GM21528 (cell line): ENCODE results near the gene POLQ.
"Not testable (repeated sequence)": the region's sequence is repeated elsewhere in the genome, so short reads cannot be mapped to it uniquely, and the experiment has no call there.

Experiments
- ATAC-seq: cut with Tn5 transposase; IDR thresholded peaks from one replicate; pipeline ENCODE4 v1.9.1; 2021; ENCODE audit warnings: mild to moderate bottlenecking, moderate library complexity; ENCODE audit not compliant: unreplicated experiment, low FRiP score

The POLQ gene

DNA sequence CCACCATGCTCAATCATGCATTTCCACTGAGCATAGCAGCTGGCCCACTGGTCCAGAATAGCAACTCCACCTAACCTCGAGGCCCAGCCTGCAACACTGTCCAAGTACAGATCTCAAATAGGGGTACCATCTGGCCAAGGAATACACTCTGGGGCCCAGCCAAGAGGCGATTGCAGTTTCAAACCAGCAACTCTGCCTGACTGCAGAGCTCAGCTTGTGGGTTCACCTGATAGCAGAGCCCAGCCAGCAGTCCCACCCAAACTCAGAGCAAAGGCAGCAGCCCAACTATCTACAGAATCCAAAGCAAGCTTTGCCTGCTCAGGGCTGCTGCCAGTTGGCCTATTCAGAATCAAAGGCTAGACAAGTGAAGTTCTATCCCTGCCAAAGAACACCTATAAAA, 30.5 kb downstream of the POLQ start:
- ATAC-seq = no peak

DNA sequence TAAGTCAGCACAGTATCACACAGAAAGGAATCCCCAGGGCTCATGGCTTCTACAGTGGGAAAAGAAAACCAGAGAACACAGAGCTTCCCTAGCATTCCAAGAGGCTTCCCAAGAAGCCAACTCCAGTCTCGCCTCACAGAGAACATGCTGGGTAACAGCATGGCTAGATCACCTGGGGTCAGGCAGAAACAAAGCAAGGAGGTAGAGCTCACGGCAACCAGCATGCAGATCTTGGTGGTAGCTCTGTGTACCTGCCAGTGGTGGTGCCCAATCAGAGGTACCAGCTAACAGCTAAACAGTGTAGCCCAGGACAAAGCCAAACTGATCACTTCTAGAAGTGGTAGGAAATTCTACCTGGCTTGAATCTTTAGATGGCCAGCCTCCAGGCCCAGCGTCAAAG, 31.3 kb downstream of the POLQ start:
- no peak for ATAC-seq

DNA sequence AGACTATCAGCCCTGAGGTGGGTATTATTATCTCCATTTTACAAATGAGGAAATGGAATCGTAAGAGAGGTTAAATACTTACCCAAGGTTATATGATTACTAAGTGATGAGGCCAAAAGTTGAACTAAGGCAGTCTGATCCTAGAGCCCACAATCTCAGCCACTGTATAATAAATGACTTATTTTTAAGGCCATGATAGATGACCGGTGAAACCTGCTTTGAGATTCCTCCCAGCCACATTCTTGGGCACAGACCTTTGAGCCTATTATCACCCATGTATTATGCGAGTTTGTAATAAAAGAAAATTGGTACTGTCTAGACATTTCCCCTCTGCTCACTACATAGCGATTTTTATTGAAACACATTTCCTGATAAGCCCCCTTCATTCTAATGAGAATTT, 37.4 kb downstream of the POLQ start:
- ATAC-seq = no peak

DNA sequence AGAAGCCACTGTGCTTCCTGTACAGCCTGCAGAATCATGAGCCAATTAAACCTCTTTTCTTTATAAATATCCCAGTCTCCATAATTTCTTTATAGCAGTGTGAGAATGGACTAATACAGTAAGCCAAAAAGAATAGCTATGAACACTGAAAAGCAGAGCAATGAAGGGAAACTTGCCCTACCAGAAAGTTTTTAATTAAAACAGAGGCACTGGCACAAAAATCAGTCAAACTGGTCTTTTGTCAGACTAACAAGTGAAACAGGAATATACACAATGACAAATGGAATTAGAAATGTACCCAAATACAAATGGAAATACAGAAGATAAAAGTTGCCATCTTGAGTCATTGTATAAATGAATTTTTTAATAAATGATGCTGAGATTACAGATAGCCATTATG, 40.5 kb downstream of the POLQ start:
- ATAC-seq = no peak

DNA sequence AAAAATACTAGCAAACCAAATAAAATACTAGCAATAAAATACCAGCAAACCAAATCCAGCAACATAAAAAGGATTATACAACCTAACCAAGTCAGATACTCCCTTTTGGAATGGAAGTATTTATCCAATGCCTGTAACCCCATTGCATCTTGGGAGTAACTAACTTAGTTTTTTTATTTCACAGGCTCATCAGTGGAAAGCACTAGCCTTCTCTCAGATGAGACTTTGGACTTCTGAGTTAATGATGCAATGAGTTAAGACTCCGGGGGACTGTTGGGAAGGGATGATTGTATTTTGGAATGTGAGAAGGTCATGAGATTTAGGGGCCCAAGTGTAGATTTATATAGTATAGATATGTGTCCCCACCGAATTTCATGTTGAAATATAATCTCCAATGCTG, 41.2 kb downstream of the POLQ start:
- ATAC-seq = no peak

DNA sequence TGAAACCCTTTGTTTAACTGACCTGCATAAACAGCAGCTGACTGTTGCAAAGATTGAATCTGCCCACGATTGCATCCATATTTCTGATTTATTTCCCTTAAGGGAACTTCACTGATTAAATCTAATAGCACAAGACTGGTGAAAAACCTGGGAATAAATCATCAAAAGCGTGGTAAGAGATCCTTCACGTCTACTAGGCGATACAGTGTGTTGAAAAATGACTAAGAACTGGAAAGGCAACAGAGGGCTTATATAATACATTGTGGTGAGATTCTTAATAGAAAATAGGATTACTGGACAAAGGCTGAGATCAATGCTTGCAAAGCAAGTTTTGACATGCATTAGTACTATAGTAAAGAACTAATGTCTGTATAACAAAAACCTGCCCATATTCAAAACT, 49.0 kb downstream of the POLQ start:
- no peak for ATAC-seq

DNA sequence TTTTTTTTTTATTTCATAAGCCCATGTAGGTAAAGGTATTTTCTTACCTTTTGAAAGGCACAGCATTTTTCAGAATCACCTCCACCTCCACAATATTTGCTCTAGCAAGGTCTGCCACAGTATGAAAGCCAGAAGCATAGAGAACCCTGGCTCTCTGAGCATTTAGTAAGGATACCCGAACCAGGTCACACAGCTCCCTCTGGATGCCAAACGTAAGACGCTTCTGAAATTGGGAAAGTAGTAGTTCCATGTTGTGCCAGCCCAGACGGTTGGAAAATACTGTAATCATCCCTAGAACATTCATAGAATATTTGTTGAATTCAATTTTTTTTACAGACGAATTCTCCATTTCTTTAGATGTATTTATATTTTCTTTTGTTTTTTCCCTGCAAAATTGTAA, 52.4 kb downstream of the POLQ start:
- no peak for ATAC-seq

DNA sequence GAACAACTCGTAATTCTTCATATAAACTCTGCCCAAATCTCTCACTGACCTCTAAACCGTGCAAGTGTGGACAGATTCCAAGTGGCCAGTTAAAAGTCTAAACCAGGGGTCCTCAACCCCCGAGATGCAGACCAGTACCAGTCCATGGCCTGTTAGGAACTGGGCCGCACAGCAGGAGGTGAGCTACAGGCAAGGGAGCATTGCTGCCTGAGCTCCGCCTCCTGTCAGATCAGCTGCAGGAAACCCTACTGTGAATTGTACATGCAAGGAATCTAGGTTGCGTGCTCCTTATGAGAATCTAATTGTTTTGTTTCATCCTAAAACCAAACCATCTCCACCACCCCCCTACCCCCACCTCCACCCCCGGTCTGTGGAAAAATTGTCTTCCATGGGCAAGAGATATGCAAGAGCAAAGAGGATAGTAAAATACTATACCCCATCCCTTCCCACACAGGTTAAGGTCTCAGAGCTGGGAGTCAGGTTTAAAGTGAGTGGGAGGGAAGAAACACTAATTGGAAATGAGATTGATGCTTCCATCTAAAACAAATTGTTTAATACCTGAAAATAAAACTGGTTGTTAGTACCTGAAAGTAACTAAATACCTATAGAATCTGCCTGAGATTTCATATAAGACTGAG, 54.0 kb downstream of the POLQ start:
- no peak for ATAC-seq

DNA sequence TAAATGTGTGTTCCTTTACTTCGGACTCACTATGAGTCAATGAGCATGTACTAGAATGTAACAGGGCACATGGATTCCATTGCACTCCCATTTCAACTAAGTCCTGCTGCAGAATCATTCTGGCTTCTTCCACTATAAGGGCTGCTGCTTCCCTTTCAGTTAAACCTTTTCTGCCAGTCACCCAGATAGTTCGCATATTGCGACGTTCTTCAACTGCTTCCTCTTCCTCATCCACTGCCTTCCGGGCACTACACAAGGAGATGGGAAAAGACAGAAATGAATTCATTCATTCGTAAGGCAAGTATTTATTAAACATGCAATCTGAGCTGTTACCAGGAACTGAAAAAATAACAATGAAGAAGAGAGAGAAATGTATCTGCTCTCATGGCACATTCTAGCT, 55.6 kb downstream of the POLQ start:
- no peak for ATAC-seq

DNA sequence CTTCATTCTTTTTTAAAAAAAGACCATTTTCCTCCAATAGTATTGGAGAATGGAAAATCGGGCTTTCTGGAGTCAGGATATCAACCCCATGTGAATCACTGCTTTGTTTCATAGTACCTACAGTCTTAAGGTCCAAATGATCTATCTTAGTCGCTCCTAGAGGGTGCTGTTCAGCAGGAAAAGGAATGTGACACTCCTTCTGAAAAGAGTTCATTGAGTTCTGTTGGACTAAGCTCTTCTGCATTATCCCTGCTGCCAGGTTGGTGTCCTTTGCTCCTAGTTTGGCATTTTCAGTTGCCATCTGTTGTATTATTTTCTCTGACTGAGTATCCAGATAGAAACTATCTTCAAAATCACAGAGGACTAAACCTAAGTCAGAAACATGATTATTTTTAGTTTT, 57.2 kb downstream of the POLQ start:
- no peak for ATAC-seq

DNA sequence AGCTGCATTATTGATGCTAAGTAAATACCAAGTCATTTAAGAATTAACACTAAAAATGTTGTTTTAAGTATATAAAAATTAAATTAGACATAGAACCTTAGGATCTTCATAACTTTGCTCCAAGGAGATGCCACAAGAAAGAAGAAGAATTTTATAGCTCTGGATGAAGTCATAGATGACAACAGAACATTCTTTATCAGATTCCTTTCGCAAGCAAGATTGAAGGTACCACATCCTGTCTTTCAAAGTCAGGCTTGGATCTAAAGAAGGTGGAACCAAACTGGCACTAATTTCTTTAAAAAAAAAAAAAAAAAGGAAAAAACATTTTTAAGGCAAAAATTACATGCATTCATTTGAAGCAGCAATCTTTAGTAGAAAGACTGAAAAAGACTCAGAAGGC, 62.5 kb downstream of the POLQ start:
- ATAC-seq = no peak

DNA sequence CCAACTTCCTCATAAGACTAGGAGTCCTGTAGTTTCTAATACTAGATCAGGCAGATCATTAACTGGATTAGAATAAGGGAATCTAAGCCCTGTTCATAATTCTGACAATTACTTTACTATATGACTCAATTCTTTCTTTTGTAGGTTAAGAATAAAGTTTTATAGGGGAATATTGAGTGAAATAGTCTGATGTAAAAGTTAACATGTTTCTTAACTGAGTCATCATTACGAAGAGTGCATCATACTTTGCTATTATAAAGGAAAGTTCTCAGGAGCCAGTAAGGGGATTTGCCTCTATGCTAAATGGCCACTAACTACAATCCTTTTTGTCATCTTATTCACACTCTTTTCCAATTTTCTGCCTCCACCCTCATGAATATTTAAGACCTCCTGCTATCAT, 63.1 kb downstream of the POLQ start:
- no peak for ATAC-seq

DNA sequence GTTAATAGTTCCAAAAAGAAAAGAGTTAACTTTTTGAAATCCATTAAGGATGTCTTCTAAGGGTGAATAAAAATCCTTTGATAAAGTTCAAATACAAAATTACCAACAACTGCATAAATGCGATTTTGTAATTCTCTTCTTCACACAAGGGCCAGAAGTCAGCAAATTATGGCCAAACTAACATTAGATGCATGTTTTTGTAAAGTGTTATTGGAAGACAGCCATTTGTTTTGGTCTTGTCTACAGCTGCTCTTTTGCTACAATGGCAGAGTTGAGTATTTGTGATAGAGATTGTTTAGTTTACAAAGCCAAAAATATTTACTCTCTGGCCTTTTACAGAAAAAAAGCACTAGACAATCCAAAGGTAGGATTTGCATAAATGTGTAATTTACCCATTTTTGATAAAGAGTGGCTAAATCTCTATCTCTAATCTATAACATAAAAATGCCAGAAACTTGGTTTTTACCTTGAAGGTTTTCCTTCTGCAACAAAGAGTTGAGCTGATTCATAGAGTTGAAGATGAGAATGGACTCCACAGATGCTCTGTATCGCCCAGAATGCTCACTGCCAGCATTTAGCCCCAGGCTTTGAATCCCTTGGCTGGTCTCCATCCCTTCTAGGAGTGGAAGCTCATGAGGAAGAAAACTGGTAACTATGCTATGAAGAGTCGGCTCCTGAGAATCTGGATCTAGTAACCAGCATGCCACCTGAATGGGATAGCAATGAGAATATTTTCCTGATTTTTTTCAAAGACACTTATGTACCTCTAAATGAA, 64.5 kb downstream of the POLQ start:
- ATAC-seq = no peak

DNA sequence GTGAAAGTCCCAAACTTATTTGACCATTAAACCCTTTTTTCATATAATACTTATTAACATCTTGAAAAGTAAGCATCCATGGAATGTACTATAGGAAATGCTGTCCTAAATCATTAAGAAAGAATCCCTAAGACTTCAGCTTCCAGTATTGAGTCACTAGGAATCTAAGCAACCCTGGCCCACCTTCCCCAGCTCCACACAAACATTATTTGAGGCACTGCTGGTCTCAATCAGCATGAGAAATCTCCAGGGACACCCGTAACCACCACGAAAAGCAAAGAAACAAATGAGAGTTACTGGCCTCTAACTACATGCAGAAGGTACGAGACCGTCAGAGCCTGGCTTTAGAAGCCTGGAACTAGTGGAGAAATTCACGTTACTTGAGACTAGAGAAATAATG, 68.2 kb downstream of the POLQ start:
- no peak for ATAC-seq

DNA sequence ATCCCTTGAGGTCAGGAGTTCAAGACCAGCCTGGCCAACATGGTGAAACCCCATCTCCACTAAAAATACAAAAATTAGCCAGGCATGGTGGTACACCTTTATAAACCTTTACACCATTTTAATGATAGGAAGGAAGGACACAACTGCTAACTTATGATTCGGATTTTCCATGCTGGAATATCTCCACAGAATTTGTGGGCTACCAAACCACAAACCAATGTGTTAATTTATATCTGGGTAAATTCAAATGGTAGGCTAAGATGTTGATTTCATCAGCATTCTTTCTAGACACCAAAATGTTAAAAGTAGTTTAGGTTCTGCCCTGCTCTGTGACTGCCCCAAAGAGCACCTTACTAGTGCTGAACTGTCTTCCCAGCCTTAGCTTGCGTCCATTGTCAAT, 72.8 kb downstream of the POLQ start:
- ATAC-seq = no peak

DNA sequence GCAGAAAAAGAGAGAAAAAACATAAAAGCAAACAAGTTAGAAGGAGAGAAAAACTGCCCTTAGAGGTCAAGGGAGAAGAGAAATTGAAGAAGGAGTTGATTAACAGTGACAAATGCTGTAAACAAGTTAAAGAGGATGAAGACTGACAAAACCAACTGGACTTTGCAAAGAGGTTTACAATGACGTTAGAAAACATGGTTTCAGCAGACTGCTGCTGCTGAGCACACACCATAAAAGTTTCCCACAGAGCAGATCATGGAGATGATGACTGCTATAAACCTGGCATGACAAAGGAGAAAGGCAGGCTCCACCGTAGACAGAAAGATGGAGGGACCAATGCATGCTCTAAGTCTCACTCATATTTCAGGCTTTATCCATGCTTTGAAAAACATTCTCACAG, 78.7 kb downstream of the POLQ start:
- ATAC-seq = no peak

DNA sequence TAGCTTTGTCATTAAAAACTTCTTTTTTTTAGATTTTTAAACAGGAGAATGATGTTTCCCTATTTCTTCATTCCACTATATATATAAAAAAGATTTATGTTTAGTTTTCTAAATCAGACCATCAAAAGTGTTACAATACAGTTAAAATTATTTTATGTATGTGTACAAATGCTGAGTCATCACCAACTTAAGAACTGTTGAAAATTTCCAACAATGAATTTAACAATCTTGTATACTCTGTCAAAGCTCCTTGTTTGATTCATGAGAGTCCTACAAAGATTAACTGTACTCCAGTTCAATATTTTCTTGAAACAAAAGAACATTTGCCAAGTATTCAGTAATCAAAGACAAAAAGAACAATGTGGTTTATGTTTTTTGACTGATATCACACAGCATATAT, 82.0 kb downstream of the POLQ start:
- no peak for ATAC-seq

DNA sequence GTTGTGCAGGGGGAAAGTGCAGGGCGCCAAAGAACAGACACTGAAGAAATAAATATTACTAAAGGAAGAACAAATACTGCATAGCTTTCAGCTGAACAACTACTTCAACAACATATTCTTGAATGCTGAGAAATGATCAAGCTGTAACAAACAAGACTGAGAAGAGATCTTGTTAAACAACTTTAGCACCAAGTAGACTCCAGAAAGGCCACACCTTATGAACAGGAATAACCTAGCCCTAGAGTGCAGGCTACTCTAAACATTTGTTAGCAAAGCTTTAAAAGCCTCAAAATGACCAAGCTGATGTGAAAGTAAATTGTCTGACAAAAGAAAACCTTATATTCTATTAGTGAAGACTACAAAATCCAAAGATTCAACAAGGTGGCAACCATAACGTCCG, 83.2 kb downstream of the POLQ start:
- no peak for ATAC-seq

DNA sequence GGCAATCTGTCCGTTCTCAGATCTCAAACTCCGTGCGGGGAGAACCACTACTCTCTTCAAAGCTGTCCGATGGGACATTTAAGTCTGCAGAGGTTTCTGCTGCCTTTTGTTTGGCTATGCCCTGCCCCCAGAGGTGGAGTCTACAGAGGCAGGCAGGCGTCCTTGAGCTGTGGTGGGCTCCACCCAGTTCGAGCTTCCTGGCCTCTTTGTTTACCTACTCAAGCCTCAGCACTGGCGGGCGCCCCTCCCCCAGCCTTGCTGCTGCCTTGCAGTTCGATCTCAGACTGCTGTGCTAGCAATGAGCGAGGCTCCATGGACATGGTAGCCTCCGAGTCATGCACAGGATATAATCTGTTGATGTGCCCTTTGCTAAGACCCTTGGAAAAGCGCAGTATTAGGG, 94.0 kb downstream of the POLQ start:
- ATAC-seq = not testable (repeated sequence)

DNA sequence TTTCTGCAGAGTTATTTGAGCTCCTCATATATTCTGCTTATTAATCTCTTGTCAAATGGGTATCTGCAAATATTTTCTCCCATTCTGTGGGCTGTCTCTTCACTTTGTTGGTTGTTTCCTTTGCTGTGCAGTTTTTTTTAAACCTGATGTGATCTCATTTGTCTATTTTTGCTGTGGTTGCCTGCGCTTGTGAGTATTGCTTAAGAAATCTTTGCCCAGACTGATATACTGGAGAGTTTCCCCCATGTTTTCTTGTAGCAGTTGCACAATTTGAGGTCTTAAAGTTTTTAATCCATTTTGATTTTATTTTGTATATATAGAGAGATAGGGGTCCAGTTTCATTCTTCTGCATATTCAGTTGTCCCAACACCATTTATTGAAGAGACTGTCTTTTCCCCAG, 102.3 kb downstream of the POLQ start:
- no peak for ATAC-seq

DNA sequence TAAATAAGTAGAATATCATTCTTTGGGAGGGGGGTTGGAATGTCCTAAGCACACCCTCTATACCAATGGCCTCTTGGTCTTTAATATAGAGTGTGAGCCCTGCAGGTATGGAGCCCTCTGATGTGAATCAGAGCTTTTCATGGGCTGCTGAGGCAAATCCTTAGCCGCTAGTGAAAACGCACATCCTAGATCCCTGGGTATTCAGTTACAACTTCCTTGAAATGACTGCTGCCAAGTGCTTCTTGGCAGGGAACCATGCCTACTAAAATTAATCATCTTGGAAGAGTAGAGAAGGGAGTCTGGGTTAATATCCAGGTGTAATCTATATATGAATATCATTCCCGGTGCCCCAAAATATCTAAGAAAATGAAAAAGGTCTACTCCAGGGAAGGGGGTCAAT, 109.1 kb downstream of the POLQ start:
- no peak for ATAC-seq

DNA sequence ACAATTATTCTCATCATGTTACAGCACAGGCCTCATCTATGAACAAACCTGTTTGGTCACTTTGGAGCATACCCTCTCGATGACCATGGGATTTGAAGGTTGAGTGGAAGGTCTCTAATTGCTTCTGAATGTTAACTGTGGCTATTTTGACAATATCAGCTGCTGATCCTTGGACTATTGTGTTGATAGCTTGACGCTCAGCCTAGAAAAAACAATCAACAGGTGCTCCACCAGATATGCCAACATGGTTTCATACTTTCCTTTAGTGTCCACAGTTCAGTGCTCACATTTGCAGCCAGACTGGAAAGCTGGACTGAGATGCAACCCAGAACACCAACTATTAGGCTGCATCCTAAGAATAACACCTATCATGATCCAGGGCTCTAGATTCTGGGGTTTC, 109.7 kb downstream of the POLQ start:
- no peak for ATAC-seq
